Neural cell (in vitro differentiated cells): ENCODE data around the gene PUM1. TPM values are rescaled to one million over a fixed set of nuclear protein-coding genes. Genes with fewer than 3 reads are reported as not detected.

Source experiments
- H2AFZ ChIP-seq: fragments of 200-600, 300-800 bp; sonication (generic), shearing (Covaris generic); 2 replicates; pipeline ENCODE4 v1.6.0; 2014; ENCODE audit warnings: low read depth, mild to moderate bottlenecking, antibody characterized with exemption, low read length, moderate library complexity
- H3F3A ChIP-seq: fragments of 200-600 bp; shearing (Covaris generic); 2 replicates; pipeline ENCODE4 v1.6.1; 2016; ENCODE audit warnings: mild to moderate bottlenecking, moderate library complexity, mixed read lengths, antibody characterized with exemption, low read length; ENCODE audit not compliant: insufficient read depth, poor library complexity, severe bottlenecking
- H3K27ac ChIP-seq: fragments of 200-600, 300-800 bp; sonication (generic), shearing (Covaris generic); 2 replicates; pipeline ENCODE4 v1.5.1; 2014; ENCODE audit warnings: mild to moderate bottlenecking, low read length, moderate library complexity
- H3K27me3 ChIP-seq: fragments of 300-800, 200-600 bp; sonication (generic), shearing (Covaris generic); 2 replicates; pipeline ENCODE4 v1.6.0; 2014; ENCODE audit warnings: mild to moderate bottlenecking, low read depth, low read length, moderate library complexity; ENCODE audit not compliant: insufficient read depth
- H3K36me3 ChIP-seq: fragments of 300-800, 200-600 bp; sonication (generic), shearing (Covaris generic); 2 replicates; pipeline ENCODE4 v1.5.1; 2014; ENCODE audit warnings: mild to moderate bottlenecking, antibody characterized with exemption, low read length, moderate library complexity; ENCODE audit not compliant: insufficient read depth
- H3K4me2 ChIP-seq: fragments of 300-800, 200-600 bp; sonication (generic), shearing (Covaris generic); 2 replicates; pipeline ENCODE4 v1.6.0; 2014; ENCODE audit warnings: mild to moderate bottlenecking, low read length
- H3K4me3 ChIP-seq: fragments of 300-800, 200-600 bp; sonication (generic), shearing (Covaris generic); 2 replicates; pipeline ENCODE4 v1.5.1; 2014; ENCODE audit warnings: mild to moderate bottlenecking, low read length, moderate library complexity
- H3K79me2 ChIP-seq: fragments of 200-600 bp; shearing (Covaris generic); replicated peaks from 2 replicates; pipeline ENCODE4 v1.6.0; 2014; ENCODE audit warnings: mild to moderate bottlenecking, low read length, moderate library complexity; ENCODE audit not compliant: insufficient read depth
- H3K9ac ChIP-seq: fragments of 300-800, 200-600 bp; sonication (generic), shearing (Covaris generic); 2 replicates; pipeline ENCODE4 v1.6.1; 2016; ENCODE audit warnings: mild to moderate bottlenecking, low read length, mixed read lengths
- H3K9me2 ChIP-seq: fragments of 200-600 bp; shearing (Covaris generic); 2 replicates; pipeline ENCODE4 v1.6.1; 2016; ENCODE audit warnings: mild to moderate bottlenecking, low read length, mixed read lengths; ENCODE audit not compliant: insufficient read depth
- H3K9me3 ChIP-seq: fragments of 200-600, 300-800 bp; sonication (generic), shearing (Covaris generic); 2 replicates; pipeline ENCODE4 v1.6.1; 2016; ENCODE audit warnings: mild to moderate bottlenecking, mixed run types, low read length, moderate library complexity, mixed read lengths
- H4K20me1 ChIP-seq: fragments of 200-600 bp; shearing (Covaris generic); 2 replicates; pipeline ENCODE4 v1.6.1; 2016; ENCODE audit warnings: mild to moderate bottlenecking, mixed run types; ENCODE audit not compliant: insufficient read depth
- CTCF ChIP-seq: fragments of 450-650 bp; IDR thresholded peaks from 2 replicates; pipeline ENCODE4 v1.5.1; 2014; ENCODE audit warnings: antibody characterized with exemption, mild to moderate bottlenecking, moderate library complexity; ENCODE audit not compliant: poor library complexity, severe bottlenecking
- EP300 ChIP-seq: fragments of 450-650 bp; conservative IDR thresholded peaks from 2 replicates; pipeline ENCODE4 v1.6.1; 2014; ENCODE audit warnings: antibody characterized with exemption, mild to moderate bottlenecking, moderate library complexity; ENCODE audit not compliant: poor library complexity, severe bottlenecking
- EZH2 ChIP-seq: fragments of 200-600, 300-800 bp; shearing (Covaris generic), sonication (generic); IDR thresholded peaks from 2 replicates; pipeline ENCODE4 v1.6.1; 2014; ENCODE audit warnings: antibody characterized with exemption, low read length, borderline replicate concordance, mild to moderate bottlenecking; ENCODE audit not compliant: insufficient read depth, poor library complexity, severe bottlenecking
- MXI1 ChIP-seq: fragments of 450-650 bp; conservative IDR thresholded peaks from 2 replicates; pipeline ENCODE4 v1.6.1; 2014; ENCODE audit warnings: antibody characterized with exemption, mild to moderate bottlenecking; ENCODE audit not compliant: poor library complexity, severe bottlenecking
- POLR2AphosphoS5 ChIP-seq: IDR thresholded peaks from 2 replicates; pipeline ENCODE4 v1.6.1; 2012
- RAD21 ChIP-seq: fragments of 450-650 bp; conservative IDR thresholded peaks from 2 replicates; pipeline ENCODE4 v1.6.1; 2014; ENCODE audit warnings: antibody characterized with exemption, mild to moderate bottlenecking, moderate library complexity
- REST ChIP-seq: IDR thresholded peaks from 2 replicates; pipeline ENCODE4 v1.6.1; 2012; ENCODE audit warnings: borderline replicate concordance
- SMC3 ChIP-seq: fragments of 450-650 bp; conservative IDR thresholded peaks from 2 replicates; pipeline ENCODE4 v1.6.1; 2014; ENCODE audit warnings: antibody characterized with exemption, mild to moderate bottlenecking, moderate library complexity; ENCODE audit not compliant: poor library complexity
- TAF1 ChIP-seq: IDR thresholded peaks from 2 replicates; pipeline ENCODE4 v1.6.1; 2012; ENCODE audit warnings: low read depth
- polyA plus RNA-seq: library from polyadenylated mRNA; depleted of rRNA; stranded (reverse); fragments of >200 nt; gene quantifications from 2 replicates; pipeline ENCODE4 v1.2.3, GENCODE V29; 2014

Gene PUM1
- polyA plus RNA-seq, 1 donor from 2014 or later = 60.8 TPM

- H3K4me3 ChIP-seq = no peak overlapping the region
- peaks cover 16% of the 10 kb centered on the region for H4K20me1 ChIP-seq
- no peak overlapping the region for H3K9ac ChIP-seq
- TF ChIP-seq CTCF = no peak
- no peak for TF ChIP-seq SMC3
- TF ChIP-seq REST = no peak
- TF ChIP-seq POLR2AphosphoS5 = no peak
- no peak for TF ChIP-seq MXI1
- H3K27ac ChIP-seq = peak overlapping the region; percentile 7
- peaks cover 94% of the 10 kb centered on the region for H3K79me2 ChIP-seq
- H3F3A ChIP-seq = no peaks in the 10 kb centered on the region
- peaks cover 8% of the 10 kb centered on the region for H3K36me3 ChIP-seq
- H3K9me2 ChIP-seq = no peaks in the 10 kb centered on the region
- H3K4me2 ChIP-seq = no peak overlapping the region
- H2AFZ ChIP-seq = no peak overlapping the region
- H3K9me3 ChIP-seq = no peaks in the 10 kb centered on the region
- no peaks in the 10 kb centered on the region for H3K27me3 ChIP-seq
Measured at GRCh38 chr1:31006747-31007146, 58.8 kb downstream of the PUM1 start.

GRCh38 chr1:31005617-31006166, 59.8 kb downstream of the PUM1 start:
- Histone ChIP-seq H3K79me2 (peaks cover 90% of the 10 kb centered on the region), H3K36me3 (peaks cover 8% of the 10 kb centered on the region)

More at GRCh38 chr1:31005617-31006166, 59.8 kb downstream of the PUM1 start:
- Histone ChIP-seq H3K4me2 (no peak overlapping the region), H2AFZ (no peak overlapping the region), H3F3A (no peaks in the 10 kb centered on the region), H4K20me1 (peaks cover 14% of the 10 kb centered on the region), H3K4me3 (no peak overlapping the region), H3K27ac (no peak overlapping the region), H3K27me3 (no peaks in the 10 kb centered on the region), H3K9ac (no peak overlapping the region), H3K9me3 (no peaks in the 10 kb centered on the region), H3K9me2 (no peaks in the 10 kb centered on the region)
- TF ChIP-seq REST (no peak), CTCF (no peak), TAF1 (no peak), SMC3 (no peak), POLR2AphosphoS5 (no peak), MXI1 (no peak), EP300 (no peak), RAD21 (no peak), EZH2 (no peak)
